ENCODE data around the gene ZBTB46.
A peak's percentile ranks its signal among the peaks of the same experiment; 100 is the strongest.
"Not testable (repeated sequence)": the region's sequence is repeated elsewhere in the genome, so short reads cannot be mapped to it uniquely, and the experiment has no call there.

Gene ZBTB46

GRCh38 chr20:63830841-63831588 is at the start of gene ZBTB46:
Gene ZBTB46 (minus strand): TSS chr20:63831264. CDS start chr20:63790757, 40,507 bp downstream.
- DNase-seq: no peak

GRCh38 chr20:63878899-63879663 is 48.0 kb upstream of the ZBTB46 start:
- DNase-seq: no peak

- DNase-seq: no peak
These were observed 46.8 kb upstream of the ZBTB46 start for GRCh38 chr20:63877755-63878470.

- no peak for DNase-seq
These were observed 45.5 kb upstream of the ZBTB46 start for GRCh38 chr20:63876489-63877036.

GRCh38 chr20:63874241-63874640 is 43.2 kb upstream of the ZBTB46 start:
- DNase-seq: not testable (repeated sequence)

- peak; percentile 36 for DNase-seq
These were observed 42.5 kb upstream of the ZBTB46 start for GRCh38 chr20:63873477-63873971.

GRCh38 chr20:63868264-63868663 is 37.2 kb upstream of the ZBTB46 start:
- DNase-seq: no peak

- not testable (repeated sequence) for DNase-seq
These were observed 36.0 kb upstream of the ZBTB46 start for GRCh38 chr20:63867042-63867441.

GRCh38 chr20:63864978-63865640 is 34.0 kb upstream of the ZBTB46 start, which contains the start of gene TPD52L2:
Gene TPD52L2 (plus strand): TSS chr20:63865270. CDS start chr20:63865366, 96 bp downstream.
- DNase-seq: peak; percentile 97

- DNase-seq: no peak
These were observed 33.5 kb upstream of the ZBTB46 start for GRCh38 chr20:63864545-63864977.

GRCh38 chr20:63863798-63864544 is 32.9 kb upstream of the ZBTB46 start:
- DNase-seq: peak; percentile 68 to 78

- DNase-seq: no peak
These were observed 32.1 kb upstream of the ZBTB46 start for GRCh38 chr20:63863021-63863797.

GRCh38 chr20:63861981-63862901 is 31.2 kb upstream of the ZBTB46 start:
- DNase-seq: no peak

GRCh38 chr20:63861365-63861934 is 30.4 kb upstream of the ZBTB46 start, which contains the start of gene ABHD16B:
Gene ABHD16B (plus strand): TSS chr20:63861498. CDS start chr20:63861541, 43 bp downstream.
- DNase-seq: no peak

GRCh38 chr20:63860325-63861051 is 29.4 kb upstream of the ZBTB46 start:
- DNase-seq: no peak

GRCh38 chr20:63859166-63859699 is 28.2 kb upstream of the ZBTB46 start:
- no peak for DNase-seq

- no peak for DNase-seq
These were observed 27.5 kb upstream of the ZBTB46 start for GRCh38 chr20:63858393-63859165.

All from activated CD4-positive, alpha-beta T cell treated with anti-CD3 and anti-CD28 coated beads for 4 hours (primary cell).